SKM-1 treated with dmso at 0.1 percent for 144 hours (cell line): ENCODE results near the gene CFAP57.
"Not testable (repeated sequence)": the region's sequence is repeated elsewhere in the genome, so short reads cannot be mapped to it uniquely, and the experiment has no call there.

Experiments
- DNase-seq: peaks from one replicate; lab custom pipeline; 2025; ENCODE audit not compliant: unreplicated experiment; lab: John Stamatoyannopoulos, UW

Gene CFAP57

GRCh38 chr1:43172527-43172972, 420 bp downstream of the CFAP57 start:
- DNase-seq = peak; percentile 80

GRCh38 chr1:43174873-43175272, 2.7 kb downstream of the CFAP57 start:
- DNase-seq = no peak

DNA sequence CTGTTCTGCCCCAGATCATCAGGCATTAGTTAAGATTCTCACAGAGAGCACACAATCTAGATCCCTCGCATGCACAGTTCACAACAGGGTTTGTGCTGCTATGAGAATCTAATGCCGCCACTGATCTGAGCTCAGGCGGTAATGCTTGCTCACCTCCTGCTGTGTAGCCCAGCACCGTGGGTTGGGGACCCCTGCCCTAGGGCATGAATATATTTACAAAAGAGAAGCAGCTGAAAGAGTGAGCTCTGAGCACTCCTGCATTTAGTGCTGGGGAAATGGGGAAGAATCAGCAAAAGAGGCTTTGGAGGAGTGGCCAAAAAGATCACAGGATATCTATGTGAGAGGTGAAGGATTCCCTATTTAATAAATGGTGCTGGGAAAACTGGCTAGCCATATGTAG, 5.6 kb downstream of the CFAP57 start:
- DNase-seq = no peak

DNA sequence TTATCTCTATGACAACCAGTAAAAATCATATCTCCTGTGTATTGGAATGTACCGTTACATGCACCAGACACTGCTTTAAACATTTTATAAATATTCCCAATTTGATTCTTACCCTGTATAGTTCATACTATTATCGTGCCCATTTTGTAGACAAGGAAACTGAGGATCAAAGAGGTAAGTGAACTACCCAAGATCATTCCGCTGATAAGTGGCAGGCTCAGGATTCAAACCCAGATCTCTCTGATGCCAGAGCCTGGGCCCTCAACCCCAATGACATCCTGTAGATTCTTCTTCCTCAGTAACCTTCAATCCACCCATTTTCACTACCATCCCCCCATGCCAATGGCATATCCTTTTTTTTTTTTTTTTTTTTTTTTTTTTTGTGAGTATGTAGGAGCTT, 12.3 kb downstream of the CFAP57 start:
- DNase-seq = no peak

DNA sequence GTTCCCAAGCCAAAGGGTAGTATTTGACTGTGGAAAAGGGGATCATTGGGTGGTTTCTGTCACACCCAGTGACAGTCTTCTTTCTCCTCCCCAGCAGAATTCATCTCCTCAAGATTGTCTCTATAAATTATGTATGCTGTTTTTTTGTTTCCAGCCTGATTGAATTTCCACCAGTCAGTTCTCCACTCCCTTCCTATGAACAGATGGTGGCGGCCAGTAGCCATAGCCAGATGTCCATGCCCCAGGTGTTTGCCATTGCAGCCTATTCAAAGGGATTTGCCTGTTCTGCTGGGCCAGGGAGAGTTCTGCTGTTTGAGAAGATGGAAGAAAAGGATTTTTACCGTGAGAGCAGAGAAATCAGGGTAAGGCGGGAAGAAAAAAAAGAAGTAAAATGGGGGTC, 12.9 kb downstream of the CFAP57 start:
- DNase-seq = no peak

DNA sequence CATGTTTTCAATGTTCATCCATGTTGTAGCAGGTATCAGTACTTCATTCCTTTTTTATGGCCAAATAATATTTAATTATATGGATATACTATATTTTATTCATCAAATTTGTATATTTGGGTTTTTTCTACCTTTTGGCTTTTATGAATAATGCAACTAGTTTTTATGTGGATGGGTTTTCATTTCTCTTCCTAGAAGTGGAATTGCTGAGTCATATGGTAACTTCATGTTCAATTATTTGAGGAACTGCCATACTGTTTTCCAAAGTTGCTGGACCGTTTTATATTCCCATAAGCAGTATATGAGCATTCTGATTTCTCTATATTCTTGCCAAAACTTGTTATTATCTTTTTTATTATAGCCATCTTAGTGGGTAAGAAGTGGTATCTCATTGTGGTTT, 16.0 kb downstream of the CFAP57 start:
- no peak for DNase-seq

DNA sequence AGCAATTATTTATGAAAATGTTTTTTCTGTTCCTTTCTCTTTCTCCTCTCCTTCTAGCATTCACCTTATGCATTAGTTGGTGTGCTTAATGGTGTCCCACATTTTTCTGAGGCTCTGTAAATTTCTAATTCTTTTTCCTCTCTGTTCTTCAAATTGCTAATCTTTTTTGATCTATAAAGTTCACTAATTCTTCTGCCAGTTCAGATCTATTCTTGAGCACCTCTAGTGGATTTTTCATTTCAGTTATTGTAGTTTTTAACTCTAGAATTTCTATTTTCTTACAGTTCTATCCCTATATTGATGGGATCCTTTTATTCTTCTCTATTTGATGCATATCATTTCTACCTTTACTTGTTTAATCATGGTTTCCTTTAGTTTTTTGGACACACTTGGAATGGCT, 22.4 kb downstream of the CFAP57 start:
- no peak for DNase-seq

DNA sequence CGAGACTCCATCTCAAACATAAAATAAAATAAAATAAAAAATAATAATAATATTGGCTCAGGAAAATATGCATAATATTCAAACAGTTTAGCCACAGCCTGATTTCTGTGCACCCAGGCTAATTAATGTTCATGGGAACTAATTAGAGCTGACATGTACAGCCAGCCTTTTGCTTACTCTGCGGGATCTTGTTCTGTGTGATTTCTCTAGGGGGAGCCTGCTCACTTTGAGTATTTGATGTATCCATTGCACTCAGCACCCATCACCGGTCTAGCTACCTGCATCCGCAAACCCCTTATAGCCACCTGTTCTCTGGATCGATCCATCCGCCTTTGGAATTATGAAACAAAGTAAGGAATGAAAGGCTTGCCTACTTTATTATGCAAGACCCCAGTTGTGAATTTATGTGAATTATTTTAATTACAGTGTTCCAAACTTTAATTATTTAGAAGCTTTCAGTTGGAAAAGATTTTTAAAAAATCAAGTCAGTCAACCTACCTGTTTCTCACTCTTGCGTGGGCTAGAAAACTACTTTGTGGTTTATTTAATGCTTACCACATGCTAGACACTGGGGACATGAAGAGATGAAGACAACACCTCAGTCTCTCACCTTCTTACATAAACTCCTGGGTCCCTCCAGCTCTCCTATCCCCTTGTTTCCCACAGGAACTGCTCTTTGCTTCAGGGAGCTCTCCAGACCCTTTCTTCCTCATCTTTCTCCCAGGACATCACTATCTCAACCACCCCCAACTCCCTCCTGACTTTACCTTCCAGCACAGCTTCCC, 25.4 kb downstream of the CFAP57 start:
- no peak for DNase-seq

DNA sequence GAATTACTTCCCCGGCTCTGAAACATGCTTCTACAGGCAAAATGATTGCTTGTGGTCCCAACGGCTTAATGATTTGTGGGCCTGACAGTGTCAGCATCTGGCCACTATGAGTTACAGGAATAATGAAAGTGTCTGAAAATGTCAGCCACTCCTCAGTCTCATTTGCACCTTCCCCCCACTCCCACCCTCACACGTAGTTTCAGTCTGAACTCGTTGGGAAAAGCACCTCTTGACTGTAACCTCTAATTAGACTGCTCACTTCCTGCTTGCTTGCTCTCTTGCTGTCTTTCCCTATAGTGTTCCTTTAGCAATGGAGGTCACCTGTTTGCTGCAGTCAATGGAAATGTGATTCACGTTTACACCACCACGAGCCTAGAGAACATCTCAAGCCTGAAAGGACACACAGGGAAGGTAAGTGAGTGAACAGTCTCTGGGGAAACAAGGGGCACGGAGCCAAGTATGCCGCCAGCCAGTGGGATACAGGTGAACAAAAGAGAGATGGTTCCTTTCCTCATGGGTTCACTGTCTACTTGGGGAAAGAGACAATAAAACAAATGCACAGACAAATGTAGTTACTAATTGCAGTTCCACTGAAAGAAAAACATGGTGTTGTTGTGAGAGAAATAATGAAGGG, 27.1 kb downstream of the CFAP57 start:
- DNase-seq = no peak

DNA sequence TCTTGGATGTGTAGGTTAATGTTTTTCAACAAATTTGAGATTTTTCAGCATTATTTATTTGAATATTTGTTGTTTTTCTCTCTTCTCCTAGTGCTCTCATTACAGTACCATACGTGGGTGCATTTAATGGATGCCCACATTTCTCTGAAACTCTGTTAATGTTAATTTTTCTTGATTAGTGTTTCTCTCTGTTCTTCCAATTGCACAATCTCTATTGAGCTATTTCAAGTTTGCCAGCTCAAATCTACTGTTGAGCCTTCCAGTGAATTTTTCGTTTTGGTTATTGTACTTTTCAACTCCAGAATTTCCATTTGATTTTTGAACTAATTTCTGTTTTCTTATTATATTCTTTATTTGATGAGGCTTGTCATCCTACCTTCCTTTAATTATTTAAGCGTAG, 31.7 kb downstream of the CFAP57 start:
- DNase-seq = no peak

DNA sequence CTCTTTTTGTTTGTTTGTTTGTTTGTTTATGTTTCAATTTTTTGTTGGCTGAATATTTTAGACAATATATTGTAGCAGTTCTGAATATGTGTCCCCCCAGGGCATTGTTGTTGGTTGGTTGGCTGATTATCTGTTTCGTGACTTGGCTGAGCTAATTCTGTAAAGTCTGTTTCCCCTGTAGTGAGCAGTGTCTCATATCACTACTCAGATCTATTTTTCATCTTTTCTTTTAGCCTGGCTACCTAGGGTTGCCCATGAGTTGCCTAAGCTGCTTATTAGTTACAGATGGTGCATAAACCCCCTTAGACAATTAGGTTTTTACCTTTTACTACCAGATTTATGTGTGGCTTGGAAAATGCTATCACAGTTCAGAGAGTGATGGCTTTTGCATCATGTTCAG, 32.3 kb downstream of the CFAP57 start:
- no peak for DNase-seq

GRCh38 chr1:43205671-43206070, 33.5 kb downstream of the CFAP57 start:
- no peak for DNase-seq

DNA sequence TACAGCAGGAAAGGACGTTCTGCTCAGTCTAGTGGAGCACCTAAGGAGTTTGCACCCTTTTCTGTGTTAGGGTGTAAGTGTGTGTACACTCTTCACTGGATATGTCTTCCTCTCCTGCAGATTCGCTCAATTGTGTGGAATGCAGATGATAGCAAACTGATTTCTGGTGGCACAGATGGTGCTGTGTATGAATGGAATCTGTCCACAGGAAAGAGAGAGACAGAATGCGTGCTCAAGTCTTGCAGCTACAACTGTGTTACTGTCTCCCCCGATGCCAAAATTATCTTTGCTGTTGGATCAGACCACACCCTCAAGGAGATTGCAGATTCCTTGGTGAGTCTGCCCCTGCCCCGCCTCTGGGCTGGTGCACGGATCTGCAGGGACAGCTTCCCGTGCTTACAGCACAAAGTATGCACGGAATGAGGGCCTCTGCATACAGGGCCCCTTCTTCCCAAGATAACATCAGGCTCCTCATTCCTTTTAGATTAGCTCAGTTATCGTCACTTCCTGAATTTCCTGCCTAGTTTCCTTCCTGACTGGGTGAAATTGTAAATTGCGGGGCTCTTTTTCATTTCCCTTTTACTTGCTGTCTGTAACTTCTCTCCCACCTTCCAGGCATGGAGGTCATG, 34.6 kb downstream of the CFAP57 start:
- peak; percentile 15 for DNase-seq

DNA sequence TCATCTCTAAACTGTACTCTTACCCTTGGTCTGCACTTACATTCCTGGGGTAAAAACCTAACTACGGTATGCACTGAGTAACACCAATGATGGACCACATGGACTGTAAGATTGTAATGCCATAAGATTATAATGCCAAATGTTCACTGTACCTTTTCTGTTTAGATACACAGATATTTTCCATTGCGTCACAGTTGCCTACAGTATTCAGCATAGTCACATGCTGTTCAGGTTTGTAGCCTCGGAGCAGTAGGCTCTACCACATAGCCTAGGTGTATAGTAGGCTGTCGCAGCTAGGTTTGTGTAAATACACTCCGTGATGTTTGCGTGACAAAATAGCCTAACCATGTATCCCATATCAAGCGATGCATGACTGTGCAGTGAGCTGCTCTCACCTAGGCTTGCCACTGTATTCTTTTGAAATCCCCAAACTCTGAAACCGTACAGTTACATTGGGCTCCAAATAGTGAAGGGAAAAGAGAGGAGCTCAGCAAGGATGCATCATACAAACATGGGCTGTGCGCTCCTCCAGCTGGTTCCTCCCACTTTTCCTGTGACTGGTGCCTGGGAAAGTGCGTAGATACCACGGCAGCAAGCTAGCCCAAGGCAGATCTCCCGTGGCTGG, 35.2 kb downstream of the CFAP57 start:
- no peak for DNase-seq

DNA sequence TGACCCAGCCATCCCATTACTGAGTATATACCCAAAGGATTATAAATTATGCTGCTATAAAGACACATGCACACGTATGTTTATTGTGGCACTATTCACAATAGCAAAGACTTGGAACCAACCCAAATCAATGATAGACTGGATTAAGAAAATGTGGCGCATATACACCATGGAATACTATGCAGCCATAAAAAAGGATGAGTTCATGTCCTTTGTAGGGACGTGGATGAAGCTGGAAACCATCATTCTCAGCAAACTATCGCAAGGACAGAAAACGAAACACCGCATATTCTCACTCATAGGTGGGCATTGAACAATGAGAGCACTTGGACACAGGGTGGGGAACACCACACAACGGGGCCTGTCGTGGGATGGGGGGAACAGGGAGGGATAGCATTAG, 36.1 kb downstream of the CFAP57 start:
- DNase-seq = not testable (repeated sequence)

- no peak for DNase-seq
Measured at GRCh38 chr1:43214501-43215444, 42.6 kb downstream of the CFAP57 start.

GRCh38 chr1:43217747-43218146, 45.6 kb downstream of the CFAP57 start:
- DNase-seq = no peak

DNA sequence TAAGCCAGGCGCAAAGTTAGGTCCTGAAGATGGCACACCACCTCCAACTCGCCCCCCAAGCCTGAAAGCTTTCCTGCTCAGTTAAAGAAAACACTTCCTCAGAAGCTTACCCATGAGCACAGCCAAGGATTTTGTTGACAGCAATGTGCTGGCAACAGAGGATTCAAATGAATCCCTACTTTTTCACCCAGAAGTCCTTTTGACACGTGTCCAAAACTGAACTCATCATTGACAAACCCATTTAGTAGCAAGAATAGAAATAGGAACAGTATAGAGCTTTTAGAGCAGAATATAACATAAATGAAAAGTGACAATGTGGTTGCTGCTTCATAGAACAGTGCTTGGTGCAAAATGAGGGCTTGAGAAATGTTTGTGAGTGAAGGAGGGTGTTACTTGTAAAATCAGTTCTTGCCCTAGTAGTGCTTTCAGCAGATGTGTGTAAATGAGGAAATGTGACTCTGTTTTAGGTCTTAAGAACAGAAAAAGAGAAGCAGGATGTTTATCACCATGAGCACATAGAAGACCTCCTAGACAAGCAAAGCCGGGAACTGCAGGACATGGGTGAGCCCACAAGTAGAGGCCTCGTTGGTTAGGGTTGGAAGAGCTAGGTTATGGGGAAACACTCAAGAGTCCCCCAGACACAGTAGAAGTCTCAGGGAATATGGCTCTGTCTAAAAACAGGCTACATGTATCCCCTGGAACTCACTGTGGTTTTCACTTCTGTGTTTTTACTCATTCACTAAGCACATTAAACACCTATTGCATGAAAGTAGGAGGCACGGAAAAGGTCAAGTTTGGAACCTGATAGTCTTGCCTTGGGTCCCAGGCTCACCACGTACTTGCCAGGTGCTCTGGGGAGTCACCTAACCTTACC, 49.0 kb downstream of the CFAP57 start:
- peak; percentile 64 for DNase-seq

DNA sequence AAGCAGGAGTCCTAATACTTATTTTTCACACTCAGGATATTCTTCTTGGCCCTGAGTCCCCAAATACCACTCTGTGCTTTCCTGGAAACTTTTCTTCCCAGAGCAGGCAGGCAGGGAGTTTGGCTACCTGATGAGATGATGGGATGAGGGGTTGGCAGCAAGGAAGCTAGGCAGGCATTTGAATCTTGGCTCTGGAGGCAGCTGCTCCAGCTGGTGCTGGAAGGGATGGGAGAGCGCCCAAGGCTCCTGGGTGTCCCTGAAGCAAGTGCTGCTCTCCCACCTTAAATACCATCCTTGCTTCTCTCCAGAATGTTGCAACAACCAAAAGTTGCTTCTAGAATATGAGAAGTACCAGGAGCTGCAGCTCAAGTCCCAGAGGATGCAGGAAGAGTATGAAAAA, 49.7 kb downstream of the CFAP57 start:
- no peak for DNase-seq

GRCh38 chr1:43222879-43223278, 50.7 kb downstream of the CFAP57 start:
- DNase-seq = no peak
